GM10248 (cell line): ENCODE measurements around the gene FER.

Experiments used
- CTCF ChIA-PET: fragments of 300-600 bp; sonication (Branson Sonifier 250); formaldehyde crosslinking; extraction: SDS; loops from one replicate; lab custom pipeline; 2021; ENCODE audit warnings: antibody characterized with exemption; lab: Yijun Ruan, JAX
- POLR2A ChIA-PET: fragments of 350-650 bp; sonication (Branson Sonifier 250); formaldehyde crosslinking; extraction: SDS; loops from one replicate; lab custom pipeline; 2020; ENCODE audit warnings: antibody characterized with exemption; lab: Yijun Ruan, JAX
- DNase-seq: peaks from one replicate; pipeline ENCODE4 v3.0.0; 2012; ENCODE audit errors: extremely low spot score
- CTCF ChIP-seq: IDR thresholded peaks from 2 replicates; pipeline ENCODE4 v1.5.1; 2012; ENCODE audit warnings: mild to moderate bottlenecking, low read depth; ENCODE audit errors: extremely low read depth, missing control alignments, control extremely low read depth

The FER gene

GRCh38 chr5:108917596-108917995 is 169.9 kb downstream of the FER start:
- CTCF ChIA-PET: interaction anchor here (0.8 kb wide), 1 partner anchor 21 kb away, joined by 3 read pairs; no protein-coding TSS in a partner anchor
- no peak for TF ChIP-seq CTCF
- POLR2A ChIA-PET: no interaction called here
- DNase-seq: no peak

- peak; percentile 15 for TF ChIP-seq CTCF
- ChIA-PET CTCF (interaction anchor here (1.0 to 1.3 kb wide), 2 partner anchors 92 to 123 kb away, joined by 3 read pairs; no protein-coding TSS in a partner anchor), POLR2A (no interaction called here)
- peak; percentile 15 for DNase-seq
Observed at GRCh38 chr5:108919591-108920326, 172.1 kb downstream of the FER start.

- POLR2A ChIA-PET: no interaction called here
- no peak for DNase-seq
Observed at GRCh38 chr5:108924457-108924961, 176.8 kb downstream of the FER start.

GRCh38 chr5:108925073-108925472 is 177.4 kb downstream of the FER start:
- TF ChIP-seq CTCF: no peak
- CTCF ChIA-PET: interaction anchor here (1.3 kb wide), 1 partner anchor 10 kb away, joined by 4 read pairs; no protein-coding TSS in a partner anchor
- POLR2A ChIA-PET: no interaction called here
- DNase-seq: no peak

More at GRCh38 chr5:108924457-108924961, 176.8 kb downstream of the FER start:
- no peak for TF ChIP-seq CTCF
- CTCF ChIA-PET: interaction anchor here (1.3 kb wide), 1 partner anchor 10 kb away, joined by 4 read pairs; no protein-coding TSS in a partner anchor

- ChIA-PET POLR2A (no interaction called here), CTCF (no interaction called here)
- DNase-seq: no peak
- TF ChIP-seq CTCF: no peak
Observed at GRCh38 chr5:108930107-108930506, 182.4 kb downstream of the FER start.

- no peak for TF ChIP-seq CTCF
- no peak for DNase-seq
- POLR2A ChIA-PET: no interaction called here
- CTCF ChIA-PET: no interaction called here
Observed at GRCh38 chr5:108935611-108936010, 187.9 kb downstream of the FER start.
